ENCODE data around the gene UBE2J2.

GRCh38 chr1:1253314-1253713 lies 20.3 kb downstream of the UBE2J2 start:
- TF ChIP-seq, protein P1, sequence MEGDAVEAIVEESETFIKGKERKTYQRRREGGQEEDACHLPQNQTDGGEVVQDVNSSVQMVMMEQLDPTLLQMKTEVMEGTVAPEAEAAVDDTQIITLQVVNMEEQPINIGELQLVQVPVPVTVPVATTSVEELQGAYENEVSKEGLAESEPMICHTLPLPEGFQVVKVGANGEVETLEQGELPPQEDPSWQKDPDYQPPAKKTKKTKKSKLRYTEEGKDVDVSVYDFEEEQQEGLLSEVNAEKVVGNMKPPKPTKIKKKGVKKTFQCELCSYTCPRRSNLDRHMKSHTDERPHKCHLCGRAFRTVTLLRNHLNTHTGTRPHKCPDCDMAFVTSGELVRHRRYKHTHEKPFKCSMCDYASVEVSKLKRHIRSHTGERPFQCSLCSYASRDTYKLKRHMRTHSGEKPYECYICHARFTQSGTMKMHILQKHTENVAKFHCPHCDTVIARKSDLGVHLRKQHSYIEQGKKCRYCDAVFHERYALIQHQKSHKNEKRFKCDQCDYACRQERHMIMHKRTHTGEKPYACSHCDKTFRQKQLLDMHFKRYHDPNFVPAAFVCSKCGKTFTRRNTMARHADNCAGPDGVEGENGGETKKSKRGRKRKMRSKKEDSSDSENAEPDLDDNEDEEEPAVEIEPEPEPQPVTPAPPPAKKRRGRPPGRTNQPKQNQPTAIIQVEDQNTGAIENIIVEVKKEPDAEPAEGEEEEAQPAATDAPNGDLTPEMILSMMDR (IDR thresholded peaks at IDR 0.05): no peak
- TF ChIP-seq POLR2A (IDR thresholded peaks at IDR 0.05): no peak
- TF ChIP-seq POLR2AphosphoS5 (IDR thresholded peaks at IDR 0.05): no peak
